Measurements from ENCODE around the gene KCNS3.

KCNS3 gene

GRCh38 chr2:17901246-17901645, 22.8 kb downstream of the KCNS3 start:
- H3K27me3 ChIP-seq (ENCODE audit: insufficient read depth, poor library complexity, severe bottlenecking), result no peaks in the 10 kb centered on the region
- H3K27ac ChIP-seq (replicated peaks), result no peak overlapping the region
- DNase-seq (ENCODE audit: low read depth in 1 of 2, low spot score in 1 of 2), result no peak
- TF ChIP-seq REST (IDR thresholded peaks at IDR 0.05; ENCODE audit: insufficient replicate concordance, low read depth), result no peak
- no peak for TF ChIP-seq CTCF (IDR thresholded peaks at IDR 0.05; ENCODE audit: insufficient read depth, low read length)
- no peak for TF ChIP-seq POLR2AphosphoS5 (IDR thresholded peaks at IDR 0.05; ENCODE audit: low read depth)
- TF ChIP-seq GABPA (IDR thresholded peaks at IDR 0.05; ENCODE audit: low read depth), result no peak
- no peak for TF ChIP-seq SPI1 (IDR thresholded peaks at IDR 0.05; ENCODE audit: borderline replicate concordance, low read depth)
- no peak overlapping the region for H3K4me3 ChIP-seq (replicated peaks; ENCODE audit: insufficient read depth, low read length)

- no peak overlapping the region for H3K4me3 ChIP-seq (replicated peaks; ENCODE audit: insufficient read depth, low read length)
- no peak overlapping the region for H3K27ac ChIP-seq (replicated peaks)
- TF ChIP-seq SPI1 (IDR thresholded peaks at IDR 0.05; ENCODE audit: borderline replicate concordance, low read depth) (no peak), GABPA (IDR thresholded peaks at IDR 0.05; ENCODE audit: low read depth) (no peak), REST (IDR thresholded peaks at IDR 0.05; ENCODE audit: insufficient replicate concordance, low read depth) (no peak), POLR2AphosphoS5 (IDR thresholded peaks at IDR 0.05; ENCODE audit: low read depth) (no peak), CTCF (IDR thresholded peaks at IDR 0.05; ENCODE audit: insufficient read depth, low read length) (no peak)
- no peak for DNase-seq (ENCODE audit: low read depth in 1 of 2, low spot score in 1 of 2)
- H3K27me3 ChIP-seq (ENCODE audit: insufficient read depth, poor library complexity, severe bottlenecking), result peaks cover 3% of the 10 kb centered on the region
Observed at GRCh38 chr2:17910980-17911379, 32.5 kb downstream of the KCNS3 start.

- TF ChIP-seq SPI1 (IDR thresholded peaks at IDR 0.05; ENCODE audit: borderline replicate concordance, low read depth) (no peak), REST (IDR thresholded peaks at IDR 0.05; ENCODE audit: insufficient replicate concordance, low read depth) (no peak), CTCF (IDR thresholded peaks at IDR 0.05; ENCODE audit: insufficient read depth, low read length) (no peak), POLR2AphosphoS5 (IDR thresholded peaks at IDR 0.05; ENCODE audit: low read depth) (no peak), GABPA (IDR thresholded peaks at IDR 0.05; ENCODE audit: low read depth) (no peak)
- Histone ChIP-seq H3K27me3 (ENCODE audit: insufficient read depth, poor library complexity, severe bottlenecking) (peaks cover 3% of the 10 kb centered on the region), H3K4me3 (replicated peaks; ENCODE audit: insufficient read depth, low read length) (no peak overlapping the region), H3K27ac (replicated peaks) (no peak overlapping the region)
- no peak for DNase-seq (ENCODE audit: low read depth in 1 of 2, low spot score in 1 of 2)
Observed at GRCh38 chr2:17911491-17912260, 33.2 kb downstream of the KCNS3 start.

Measured in HL-60 (cell line).